H9 (cell line): ENCODE measurements around the gene BAIAP2. TPM values are rescaled to one million over a fixed set of nuclear protein-coding genes. Genes with fewer than 3 reads are reported as not detected.

Experiments used
- DNase-seq: peaks from one replicate; pipeline ENCODE4 v3.0.0-alpha.2; 2017
- H2AFZ ChIP-seq: one replicate; pipeline ENCODE4 v1.6.1; 2013; ENCODE audit warnings: mild to moderate bottlenecking, low read length, control low read depth, moderate library complexity
- H2AK5ac ChIP-seq: 2 replicates; pipeline ENCODE4 v1.6.1; 2013; ENCODE audit warnings: low read length, control low read depth, mixed read lengths; ENCODE audit not compliant: insufficient read length
- H2BK120ac ChIP-seq: one replicate; pipeline ENCODE4 v1.6.1; 2013; ENCODE audit warnings: low read depth, mild to moderate bottlenecking, low read length, control low read depth, inconsistent platforms; ENCODE audit not compliant: poor library complexity, severe bottlenecking
- H2BK12ac ChIP-seq: 2 replicates; pipeline ENCODE4 v1.6.1; 2013; ENCODE audit warnings: low read length, control low read depth, mixed read lengths, low read depth; ENCODE audit not compliant: insufficient read length
- H2BK15ac ChIP-seq: 2 replicates; pipeline ENCODE4 v1.6.1; 2013; ENCODE audit warnings: low read depth, low read length, control low read depth
- H2BK20ac ChIP-seq: one replicate; pipeline ENCODE4 v1.6.1; 2013; ENCODE audit warnings: low read depth, mild to moderate bottlenecking, low read length, control low read depth, inconsistent platforms; ENCODE audit not compliant: poor library complexity, severe bottlenecking
- H2BK5ac ChIP-seq: 2 replicates; pipeline ENCODE4 v1.6.1; 2013; ENCODE audit warnings: low read length, control low read depth, mixed read lengths; ENCODE audit not compliant: insufficient read length
- H3K14ac ChIP-seq: 2 replicates; pipeline ENCODE4 v1.6.1; 2013; ENCODE audit warnings: low read length, control low read depth; ENCODE audit not compliant: insufficient read depth
- H3K18ac ChIP-seq: 2 replicates; pipeline ENCODE4 v1.6.1; 2013; ENCODE audit warnings: low read depth, mild to moderate bottlenecking, mixed read lengths, low read length, control low read depth; ENCODE audit not compliant: insufficient read length
- H3K23ac ChIP-seq: 2 replicates; pipeline ENCODE4 v1.6.1; 2013; ENCODE audit warnings: low read length, control low read depth, mixed read lengths, low read depth; ENCODE audit not compliant: insufficient read length
- H3K23me2 ChIP-seq: 2 replicates; pipeline ENCODE4 v1.6.1; 2013; ENCODE audit warnings: low read depth, mild to moderate bottlenecking, mixed read lengths, low read length, control low read depth; ENCODE audit not compliant: insufficient read length, poor library complexity, severe bottlenecking
- H3K27ac ChIP-seq: 2 replicates; pipeline ENCODE4 v1.5.1; 2013; ENCODE audit warnings: low read length, control low read depth, mixed read lengths, low read depth; ENCODE audit not compliant: insufficient read length
- H3K27me3 ChIP-seq: 2 replicates; pipeline ENCODE4 v1.6.1; 2013; ENCODE audit warnings: low read length, control low read depth, inconsistent platforms; ENCODE audit not compliant: insufficient read depth
- H3K4ac ChIP-seq: 2 replicates; pipeline ENCODE4 v1.6.1; 2013; ENCODE audit warnings: low read depth, mild to moderate bottlenecking, control low read depth, inconsistent platforms, low read length, moderate library complexity
- H3K4me1 ChIP-seq: 2 replicates; pipeline ENCODE4 v1.6.1; 2013; ENCODE audit warnings: low read length, control low read depth, inconsistent platforms; ENCODE audit not compliant: insufficient read depth
- H3K4me2 ChIP-seq: 2 replicates; pipeline ENCODE4 v1.6.1; 2013; ENCODE audit warnings: low read length, control low read depth, mixed read lengths; ENCODE audit not compliant: insufficient read length, insufficient read depth
- H3K56ac ChIP-seq: 2 replicates; pipeline ENCODE4 v1.6.1; 2013; ENCODE audit warnings: low read depth, mild to moderate bottlenecking, mixed read lengths, low read length, control low read depth; ENCODE audit not compliant: insufficient read length
- H3K79me1 ChIP-seq: 2 replicates; pipeline ENCODE4 v1.6.1; 2013; ENCODE audit warnings: low read depth, mild to moderate bottlenecking, moderate library complexity, low read length, control low read depth, inconsistent platforms; ENCODE audit not compliant: insufficient read depth, poor library complexity, severe bottlenecking
- H3K79me2 ChIP-seq: 2 replicates; pipeline ENCODE4 v1.6.1; 2013; ENCODE audit warnings: low read length, control low read depth, inconsistent platforms; ENCODE audit not compliant: insufficient read depth
- H3K9ac ChIP-seq: 2 replicates; pipeline ENCODE4 v1.6.1; 2013; ENCODE audit warnings: low read length, control low read depth, mixed read lengths; ENCODE audit not compliant: insufficient read length; ENCODE audit errors: extremely low read depth
- H3K9me3 ChIP-seq: one replicate; pipeline ENCODE4 v1.6.1; 2013; ENCODE audit warnings: low read depth, low read length, inconsistent platforms; ENCODE audit not compliant: control insufficient read depth
- H3T11ph ChIP-seq: one replicate; pipeline ENCODE4 v1.6.1; 2013; ENCODE audit warnings: mild to moderate bottlenecking, low read length, control low read depth, inconsistent platforms
- H4K20me1 ChIP-seq: one replicate; pipeline ENCODE4 v1.6.1; 2013; ENCODE audit not compliant: control insufficient read depth, insufficient read length, insufficient read depth
- H4K5ac ChIP-seq: 2 replicates; pipeline ENCODE4 v1.6.1; 2013; ENCODE audit warnings: low read depth, mild to moderate bottlenecking, mixed read lengths, low read length, control low read depth; ENCODE audit not compliant: insufficient read length
- H4K8ac ChIP-seq: replicated peaks from 2 replicates; pipeline ENCODE4 v1.6.1; 2013; ENCODE audit warnings: low read length, control low read depth, mixed read lengths, low read depth; ENCODE audit not compliant: insufficient read length
- H4K91ac ChIP-seq: 2 replicates; pipeline ENCODE4 v1.6.1; 2013; ENCODE audit warnings: low read depth, mild to moderate bottlenecking, moderate library complexity, mixed read lengths, low read length, control low read depth; ENCODE audit not compliant: insufficient read length
- H3K27ac Mint-ChIP-seq, 3 experiments: 2 replicates in 2 of 3; 3 replicates in 1 of 3; pipeline ENCODE4 v1.8.0; 2020 to 2021; ENCODE audit warnings: mixed read lengths in 3 of 3, mild to moderate bottlenecking in 1 of 3, moderate library complexity in 1 of 3
- H3K27me3 Mint-ChIP-seq: 2 replicates; pipeline ENCODE4 v1.8.0; 2021; ENCODE audit warnings: low read depth, mild to moderate bottlenecking, moderate library complexity, mixed read lengths
- H3K36me3 Mint-ChIP-seq, 3 experiments: 2 replicates in 2 of 3; 3 replicates in 1 of 3; pipeline ENCODE4 v1.8.0; 2020 to 2021; ENCODE audit warnings: low read depth in 3 of 3, mixed read lengths in 3 of 3; ENCODE audit not compliant: insufficient read depth in 1 of 3
- H3K4me1 Mint-ChIP-seq, 2 experiments: 2 replicates each; pipeline ENCODE4 v1.8.0; 2020; ENCODE audit warnings: mixed read lengths in 2 of 2
- H3K4me3 Mint-ChIP-seq, 2 experiments: 2 replicates in 1 of 2; 3 replicates in 1 of 2; pipeline ENCODE4 v1.8.0; 2020 to 2021; ENCODE audit warnings: mild to moderate bottlenecking in 2 of 2, mixed read lengths in 2 of 2, moderate library complexity in 1 of 2
- H3K9me3 Mint-ChIP-seq, 2 experiments: 2 replicates in 1 of 2; 3 replicates in 1 of 2; pipeline ENCODE4 v1.8.0; 2020; ENCODE audit warnings: mild to moderate bottlenecking in 2 of 2, mixed read lengths in 2 of 2, moderate library complexity in 1 of 2
- CTCF ChIP-seq: fragments of 200-600 bp; sonication (generic); conservative IDR thresholded peaks from 3 replicates; pipeline ENCODE4 v1.8.0; 2021; ENCODE audit warnings: antibody characterized with exemption, mild to moderate bottlenecking
- WGBS: extraction: QIAGEN DNeasy Blood & Tissue Kit; methylation state at CpG from one replicate; pipeline ENCODE4 v1.1.7; 2013; ENCODE audit warnings: missing lambda C conversion rate, low lambda C conversion rate, mixed read lengths; ENCODE audit not compliant: insufficient read length; ENCODE audit errors: extremely low coverage; 5-methylcytosine and 5-hydroxymethylcytosine counted together
- total RNA-seq: library from RNA; stranded (reverse); gene quantifications from 2 replicates; pipeline ENCODE4 v1.2.1, GENCODE V29; 2021

The BAIAP2 gene
- total RNA-seq, 1 experiment from 2014 or later: 27.8 TPM

- Histone ChIP-seq H3K79me1 (no peaks in the 10 kb centered on the region), H3K9ac (no peak overlapping the region), H3K27me3 (no peaks in the 10 kb centered on the region), H3K4ac (no peak overlapping the region), H4K8ac (no peak overlapping the region), H4K91ac (no peak overlapping the region), H3K18ac (no peak overlapping the region), H3K4me1 (no peaks in the 10 kb centered on the region), H2BK20ac (no peak overlapping the region), H3K23ac (no peak overlapping the region), H2BK12ac (no peak overlapping the region), H3K79me2 (no peaks in the 10 kb centered on the region), H2AFZ (no peak overlapping the region), H4K5ac (no peak overlapping the region), H2BK15ac (no peak overlapping the region), H3T11ph (no peak overlapping the region), H3K56ac (no peak overlapping the region), H2BK120ac (no peak overlapping the region), H3K27ac (no peak overlapping the region), H3K14ac (no peak overlapping the region), H3K23me2 (peaks cover 3% of the 10 kb centered on the region), H3K9me3 (no peaks in the 10 kb centered on the region), H2BK5ac (no peak overlapping the region), H2AK5ac (no peak overlapping the region), H3K4me2 (no peak overlapping the region), H4K20me1 (no peaks in the 10 kb centered on the region)
- Mint-ChIP-seq H3K27ac (no peak overlapping the region), H3K36me3 (no peaks in the 10 kb centered on the region; a peak in 1 of 7 replicates), H3K27me3 (no peaks in the 10 kb centered on the region), H3K4me3 (no peak overlapping the region), H3K4me1 (no peaks in the 10 kb centered on the region), H3K9me3 (no peaks in the 10 kb centered on the region)
- TF ChIP-seq CTCF: no peak
- WGBS: no CpG with 5 or more reads among the region's 24 CpGs
- peak; percentile 60 for DNase-seq
Observed at GRCh38 chr17:81106716-81107115, 71.8 kb downstream of the BAIAP2 start.
